Glomerular endothelial cell (primary cell): ENCODE data around the gene SMYD4. TPM values are rescaled to one million over a fixed set of nuclear protein-coding genes. Genes with fewer than 3 reads are reported as not detected.

Experiments used
- DNase-seq: peaks from one replicate; pipeline ENCODE4 v3.0.0-alpha.2; 2011; ENCODE audit warnings: low read depth, low spot score; ENCODE audit errors: extremely low read depth
- total RNA-seq: library from RNA; depleted of rRNA; stranded (reverse); fragments of >200 nt; gene quantifications from 2 replicates; pipeline ENCODE4 v1.2.3, GENCODE V29; 2015

SMYD4 gene
- total RNA-seq, 1 donor from 2014 or later: 9.2 TPM

DNA sequence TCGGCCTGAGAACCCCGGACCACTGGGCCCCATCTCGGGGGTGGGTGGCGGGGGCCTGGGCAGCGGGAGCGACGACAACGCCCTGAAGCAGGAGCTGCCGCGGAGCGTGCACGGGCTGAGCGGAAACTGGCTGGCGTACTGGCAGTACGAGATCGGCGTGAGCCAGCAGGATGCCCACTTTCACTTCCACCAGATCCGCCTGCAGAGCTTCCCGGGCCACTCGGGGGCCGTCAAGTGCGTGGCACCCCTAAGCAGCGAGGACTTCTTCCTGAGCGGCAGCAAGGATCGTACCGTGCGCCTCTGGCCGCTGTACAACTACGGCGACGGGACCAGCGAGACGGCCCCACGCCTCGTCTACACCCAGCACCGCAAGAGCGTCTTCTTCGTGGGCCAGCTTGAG is 95.9 kb downstream of the SMYD4 start:
- DNase-seq: no peak

DNA sequence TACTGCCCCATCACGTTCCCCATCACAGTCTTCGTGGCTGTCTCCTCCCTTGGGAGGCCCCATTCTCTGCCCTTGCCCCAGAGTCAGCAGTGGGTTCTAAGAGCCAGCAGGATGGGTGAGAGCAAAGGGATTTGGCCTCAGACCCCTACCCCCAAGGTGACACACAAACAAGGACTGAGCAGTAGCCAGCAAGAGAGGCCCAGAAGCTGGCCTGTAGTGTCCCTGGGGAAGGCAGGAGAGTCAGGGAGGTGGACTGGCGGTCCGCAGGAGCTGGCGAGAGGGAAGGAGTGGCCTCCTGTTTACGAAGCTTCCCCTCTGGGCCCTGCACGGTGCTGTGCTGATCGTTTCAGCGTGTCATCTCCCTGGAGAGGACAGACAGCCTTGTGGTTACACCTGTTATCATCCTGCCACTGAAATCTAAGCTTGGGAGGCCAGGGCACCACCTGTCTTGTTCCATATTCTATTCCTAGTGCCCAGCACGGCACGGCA is 96.8 kb downstream of the SMYD4 start:
- DNase-seq: no peak

DNA sequence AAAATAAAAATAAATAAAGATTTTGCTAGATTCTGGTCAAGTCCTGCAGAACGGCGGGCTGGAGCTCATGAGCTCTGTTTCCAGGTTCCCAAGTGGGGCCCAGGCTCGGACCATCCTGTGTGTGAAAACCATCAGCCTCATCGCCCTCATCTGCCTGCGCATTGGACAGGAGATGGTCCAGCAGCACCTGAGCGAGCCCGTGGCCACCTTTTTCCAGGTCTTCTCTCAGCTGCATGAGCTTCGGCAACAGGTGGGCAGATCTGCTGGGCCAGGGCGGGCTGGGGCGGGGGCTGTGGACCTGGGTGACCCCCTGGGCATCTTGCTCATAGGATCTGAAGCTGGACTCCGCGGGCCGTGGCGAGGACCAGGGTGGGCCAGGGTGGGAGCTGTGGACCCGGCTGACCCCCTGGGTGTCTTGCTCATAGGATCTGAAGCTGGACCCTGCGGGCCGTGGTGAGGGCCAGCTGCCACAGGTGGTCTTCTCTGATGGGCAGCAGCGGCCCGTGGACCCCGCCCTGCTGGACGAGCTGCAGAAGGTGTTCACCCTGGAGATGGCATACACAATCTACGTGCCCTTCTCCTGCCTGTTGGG is 97.4 kb downstream of the SMYD4 start:
- DNase-seq: no peak

DNA sequence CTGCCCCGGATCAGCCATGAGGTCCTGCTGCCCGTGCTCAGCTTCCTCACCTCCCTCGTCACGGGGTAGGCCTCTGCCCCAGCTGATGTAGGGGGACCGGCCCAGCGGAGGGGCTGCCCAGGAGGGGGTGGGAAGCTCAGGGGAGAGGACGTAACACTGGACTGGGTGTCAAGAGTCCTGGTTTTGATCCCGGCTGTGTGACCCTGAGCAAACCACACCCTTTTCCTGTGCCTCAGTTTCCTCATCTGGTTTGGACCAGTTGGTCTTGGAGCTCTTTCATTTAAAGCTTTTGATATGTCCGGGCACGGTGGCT is 98.6 kb downstream of the SMYD4 start:
- no peak for DNase-seq

DNA sequence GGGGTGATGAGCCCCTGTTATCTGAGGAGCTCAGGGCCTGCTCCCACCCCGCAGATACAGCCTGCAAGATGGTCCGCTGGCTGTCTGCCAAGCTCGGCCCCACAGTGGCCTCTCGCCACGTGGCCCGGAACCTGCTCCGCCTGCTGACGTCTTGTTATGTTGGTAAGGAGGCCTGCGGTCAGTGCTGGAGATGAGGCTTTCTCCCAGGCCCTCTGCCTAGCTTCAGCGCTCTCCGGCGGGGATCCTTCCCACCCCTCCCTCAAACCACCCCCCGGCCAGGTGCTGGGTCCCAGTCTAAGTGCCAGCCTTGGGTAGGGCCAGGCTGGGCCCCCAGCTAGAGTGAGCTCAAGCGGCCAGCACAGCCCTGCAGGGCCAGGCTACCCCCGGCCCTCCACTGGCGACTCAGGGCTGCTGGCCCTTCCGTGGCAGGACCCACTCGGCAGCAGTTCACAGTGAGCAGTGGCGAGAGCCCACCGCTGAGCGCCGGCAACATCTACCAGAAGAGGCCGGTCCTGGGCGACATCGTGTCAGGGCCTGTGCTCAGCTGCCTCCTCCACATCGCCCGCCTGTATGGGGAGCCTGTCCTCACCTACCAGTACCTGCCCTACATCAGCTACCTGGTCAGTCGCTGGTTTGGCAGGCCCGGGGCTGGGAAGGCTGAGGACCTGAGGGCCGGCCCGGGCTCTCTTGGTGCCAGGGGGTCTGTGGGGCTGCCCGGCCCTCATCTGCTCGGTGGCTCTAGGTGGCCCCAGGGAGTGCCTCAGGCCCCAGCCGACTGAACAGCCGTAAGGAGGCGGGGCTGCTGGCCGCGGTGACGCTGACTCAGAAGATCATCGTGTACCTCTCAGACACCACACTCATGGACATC is 99.1 kb downstream of the SMYD4 start:
- no peak for DNase-seq

DNA sequence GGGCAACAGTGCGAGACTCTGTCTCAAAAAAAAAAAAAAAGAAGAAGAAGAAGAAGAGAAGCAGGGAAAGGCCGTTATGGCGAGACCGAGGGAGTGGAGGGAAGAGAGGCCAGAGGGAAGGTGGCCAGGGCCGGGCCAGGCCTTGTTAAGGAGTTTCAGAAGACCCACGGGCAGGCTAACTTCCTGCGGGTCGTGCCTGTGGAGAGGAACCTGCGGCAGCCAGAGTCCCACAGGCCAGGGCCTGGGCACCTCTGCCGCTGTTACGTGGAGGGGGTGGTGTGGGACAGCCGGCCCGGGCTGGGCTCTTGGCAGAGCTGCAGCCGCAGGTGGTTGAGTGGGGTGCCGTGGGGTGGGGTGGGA is 99.8 kb downstream of the SMYD4 start:
- no peak for DNase-seq

Other genes with a start within 250 kb of the SMYD4 start
- gene SLC43A2, start 201.1 kb downstream of the SMYD4 start, total RNA-seq: 29.5 and 48.9 TPM in 2 replicates
- 131 and 202 TPM in 2 replicates for gene SCARF1, start 184.2 kb downstream of the SMYD4 start, total RNA-seq
- 17.1 and 34.2 TPM in 2 replicates for gene RILP, start 180.0 kb downstream of the SMYD4 start, total RNA-seq
- 175 and 180 TPM in 2 replicates for gene PRPF8, start 145.0 kb downstream of the SMYD4 start, total RNA-seq
- 0.78 and 1.4 TPM in 2 replicates for gene TLCD2, start 119.5 kb downstream of the SMYD4 start, total RNA-seq
- 27.3 and 30.0 TPM in 2 replicates for gene WDR81, start 105.2 kb downstream of the SMYD4 start, total RNA-seq
- 1.6 TPM in 1 of 2 replicates, not detected in the other for gene SERPINF2, start 87.0 kb downstream of the SMYD4 start, total RNA-seq
- gene SERPINF1, start 67.8 kb downstream of the SMYD4 start, total RNA-seq: 0.48 and 1.8 TPM in 2 replicates
- 23.3 and 29.2 TPM in 2 replicates for gene RPA1, start 103 bp upstream of the SMYD4 start, total RNA-seq
- gene RTN4RL1, start 195.4 kb upstream of the SMYD4 start, total RNA-seq: not detected in 2 replicates
- gene DPH1, start 200.3 kb upstream of the SMYD4 start, total RNA-seq: 19.2 and 25.4 TPM in 2 replicates
- 60.8 and 76.1 TPM in 2 replicates for gene OVCA2, start 212.1 kb upstream of the SMYD4 start, total RNA-seq
- 97.1 and 97.2 TPM in 2 replicates for gene HIC1, start 225.2 kb upstream of the SMYD4 start, total RNA-seq